Fibroblast of lung (primary cell): Measurements from ENCODE around the gene TTC1. TPM values are rescaled to one million over a fixed set of nuclear protein-coding genes. Genes with fewer than 3 reads are reported as not detected.

Source experiments
- DNase-seq, 2 donors: peaks; one replicate each; pipeline versions ENCODE4 v3.0.0 to v3.0.0-alpha.2; 2010; ENCODE audit warnings: low read depth in 2 of 2
- H2AFZ ChIP-seq: 2 replicates; pipeline ENCODE4 v1.5.1; 2012; ENCODE audit warnings: low read length, control low read depth, inconsistent platforms
- H3K27ac ChIP-seq: 2 replicates; pipeline ENCODE4 v1.5.1; 2011; ENCODE audit warnings: low read length, control low read depth; ENCODE audit not compliant: insufficient read depth
- H3K27me3 ChIP-seq: 2 replicates; pipeline ENCODE4 v1.5.1; 2011; ENCODE audit warnings: mild to moderate bottlenecking, low read length; ENCODE audit not compliant: control insufficient read depth, insufficient read depth
- H3K36me3 ChIP-seq: 2 replicates; pipeline ENCODE4 v1.5.1; 2011; ENCODE audit warnings: low read length; ENCODE audit not compliant: control insufficient read depth, insufficient read depth
- H3K4me1 ChIP-seq: 2 replicates; pipeline ENCODE4 v1.5.1; 2011; ENCODE audit warnings: low read length; ENCODE audit not compliant: control insufficient read depth, insufficient read depth; ENCODE audit errors: extremely low read depth
- H3K4me2 ChIP-seq: 2 replicates; pipeline ENCODE4 v1.5.1; 2011; ENCODE audit warnings: low read length, control low read depth; ENCODE audit not compliant: insufficient read depth; ENCODE audit errors: extremely low read depth
- H3K4me3 ChIP-seq, 4 experiments: fragments of 200-600 bp in 1 of 4; sonication (generic) in 1 of 4; replicated peaks in 1 of 4; 2 replicates each; pipeline ENCODE4 v1.5.1; 2011 to 2016; ENCODE audit warnings: low read length in 4 of 4, low read depth in 3 of 4, mild to moderate bottlenecking in 3 of 4, control low read depth in 2 of 4, inconsistent platforms in 1 of 4, mixed read lengths in 1 of 4; ENCODE audit not compliant: insufficient read depth in 1 of 4; ENCODE audit errors: control extremely low read depth in 1 of 4
- H3K79me2 ChIP-seq: 2 replicates; pipeline ENCODE4 v1.5.1; 2012; ENCODE audit warnings: mild to moderate bottlenecking, low read length, inconsistent platforms; ENCODE audit not compliant: control insufficient read depth, insufficient read depth
- H3K9ac ChIP-seq: 2 replicates; pipeline ENCODE4 v1.5.1; 2011; ENCODE audit warnings: mild to moderate bottlenecking, low read length, control low read depth; ENCODE audit not compliant: insufficient read depth
- H3K9me3 ChIP-seq: 2 replicates; pipeline ENCODE4 v1.5.1; 2012; ENCODE audit warnings: low read depth, low read length; ENCODE audit not compliant: control insufficient read depth, insufficient read depth
- H4K20me1 ChIP-seq: 2 replicates; pipeline ENCODE4 v1.5.1; 2011; ENCODE audit warnings: low read length; ENCODE audit not compliant: control insufficient read depth, insufficient read depth; ENCODE audit errors: extremely low read depth
- CTCF ChIP-seq, 2 donors: IDR thresholded peaks in 1 of 2; conservative IDR thresholded peaks in 1 of 2; 1 replicate in 1 of 2; 2 replicates in 1 of 2; pipeline ENCODE4 v1.5.1; 2011 to 2012; ENCODE audit warnings: low read length in 2 of 2, control low read depth in 1 of 2, inconsistent platforms in 1 of 2, low read depth in 1 of 2, mild to moderate bottlenecking in 1 of 2
- EZH2 ChIP-seq: IDR thresholded peaks from 2 replicates; pipeline ENCODE4 v1.5.1; 2012; ENCODE audit warnings: low read length, control low read depth, mild to moderate bottlenecking; ENCODE audit errors: missing control alignments
- polyA plus RNA-seq, 2 donors: library from polyadenylated mRNA; depleted of rRNA in 1 of 2; stranded (reverse) in 1 of 2; unstranded in 1 of 2; fragments of >200 nt; gene quantifications; 2 replicates each; pipeline ENCODE4 v1.2.1, GENCODE V29; 2011 to 2012; ENCODE audit warnings: missing spikeins in 1 of 2
- total RNA-seq: library from RNA; depleted of rRNA; stranded (reverse); fragments of >200 nt; gene quantifications from 2 replicates; pipeline ENCODE4 v1.2.1, GENCODE V29; 2014

TTC1 gene
- total and polyA plus RNA-seq, 2 donors (not counting 1 experiment from before 2014, with no cell fraction given), result 41.6 to 63.7 TPM

- H3K79me2 ChIP-seq, result no peaks in the 10 kb centered on the region
- no peak overlapping the region for H3K27ac ChIP-seq
- no peak overlapping the region for H3K4me2 ChIP-seq
- no peak for DNase-seq
- TF ChIP-seq EZH2 (no peak), CTCF (conservative IDR thresholded peaks at IDR 0.05 in 1 of 2, IDR thresholded peaks at IDR 0.05 in 1 of 2; ENCODE audit: low read depth in 1 of 2, low read length in 2 of 2) (no peak)
- peaks cover 8% of the 10 kb centered on the region for H3K4me1 ChIP-seq
- no peaks in the 10 kb centered on the region for H4K20me1 ChIP-seq
- H3K9ac ChIP-seq, result no peak overlapping the region
- no peaks in the 10 kb centered on the region for H3K27me3 ChIP-seq
- no peak overlapping the region for H3K4me3 ChIP-seq
- no peaks in the 10 kb centered on the region for H3K36me3 ChIP-seq
- H2AFZ ChIP-seq, result no peak overlapping the region
- H3K9me3 ChIP-seq, result no peaks in the 10 kb centered on the region
Observed at GRCh38 chr5:159969966-159970365, 39.0 kb upstream of the TTC1 start.

GRCh38 chr5:159971038-159971437 is 37.9 kb upstream of the TTC1 start:
- H3K9me3 ChIP-seq, result no peaks in the 10 kb centered on the region
- H4K20me1 ChIP-seq, result no peaks in the 10 kb centered on the region
- TF ChIP-seq EZH2 (no peak), CTCF (conservative IDR thresholded peaks at IDR 0.05 in 1 of 2, IDR thresholded peaks at IDR 0.05 in 1 of 2; ENCODE audit: low read depth in 1 of 2, low read length in 2 of 2) (no peak)
- no peaks in the 10 kb centered on the region for H3K36me3 ChIP-seq
- peaks cover 8% of the 10 kb centered on the region for H3K4me1 ChIP-seq
- no peak overlapping the region for H3K27ac ChIP-seq
- H2AFZ ChIP-seq, result no peak overlapping the region
- no peak overlapping the region for H3K9ac ChIP-seq
- H3K27me3 ChIP-seq, result no peaks in the 10 kb centered on the region
- no peak overlapping the region for H3K4me2 ChIP-seq
- no peak overlapping the region for H3K4me3 ChIP-seq
- no peaks in the 10 kb centered on the region for H3K79me2 ChIP-seq
- DNase-seq, result peak; percentile 59 to 77

- H3K4me1 ChIP-seq, result peaks cover 8% of the 10 kb centered on the region
- no peaks in the 10 kb centered on the region for H4K20me1 ChIP-seq
- TF ChIP-seq CTCF (conservative IDR thresholded peaks at IDR 0.05 in 1 of 2, IDR thresholded peaks at IDR 0.05 in 1 of 2; ENCODE audit: low read depth in 1 of 2, low read length in 2 of 2) (no peak), EZH2 (no peak)
- H3K4me3 ChIP-seq, result peak overlapping the region in 1 of 4 experiments; percentile 23
- no peaks in the 10 kb centered on the region for H3K79me2 ChIP-seq
- DNase-seq, result no peak
- H2AFZ ChIP-seq, result no peak overlapping the region
- H3K36me3 ChIP-seq, result no peaks in the 10 kb centered on the region
- no peaks in the 10 kb centered on the region for H3K9me3 ChIP-seq
- no peaks in the 10 kb centered on the region for H3K27me3 ChIP-seq
- no peak overlapping the region for H3K9ac ChIP-seq
- H3K4me2 ChIP-seq, result no peak overlapping the region
- H3K27ac ChIP-seq, result no peak overlapping the region
Observed at GRCh38 chr5:159971514-159971913, 37.4 kb upstream of the TTC1 start.
